PC-9 (cell line): ENCODE data around the gene PRKAG2. TPM values are rescaled to one million over a fixed set of nuclear protein-coding genes. Genes with fewer than 3 reads are reported as not detected.
A peak's percentile ranks its signal among the peaks of the same experiment; 100 is the strongest.

Experiments used
- BruUV-seq: library from RNA; stranded (reverse); fragments of 400-500 nt; replicated peaks from 2 replicates; lab custom pipeline; 2021; lab: Mats Ljungman, UMichigan
- CTCF ChIA-PET: fragments of 300-600 bp; sonication (Branson Sonifier 250); formaldehyde crosslinking; loops from one replicate; lab custom pipeline; 2022; ENCODE audit warnings: antibody characterized with exemption; lab: Charles Lee
- POLR2A ChIA-PET: fragments of 300-600 bp; sonication (Branson Sonifier 250); formaldehyde crosslinking; loops from one replicate; lab custom pipeline; 2022; ENCODE audit warnings: antibody characterized with exemption; ENCODE audit not compliant: unreplicated experiment; lab: Charles Lee
- DNase-seq, 2 experiments: peaks; one replicate each; pipeline versions ENCODE4 v3.0.0 to v3.0.0-alpha.2; 2015 to 2022; ENCODE audit warnings: mixed read lengths in 1 of 2
- H2AFZ ChIP-seq: fragments of 200-600 bp; sonication (generic); 2 replicates; pipeline ENCODE4 v1.8.1; 2017; ENCODE audit warnings: antibody characterized with exemption
- H3F3A ChIP-seq: fragments of 200-600 bp; sonication (generic); 2 replicates; pipeline ENCODE4 v1.8.1; 2017; ENCODE audit warnings: antibody characterized with exemption, mild to moderate bottlenecking, low read depth; ENCODE audit not compliant: insufficient read depth
- H3K27ac ChIP-seq: fragments of 200-600 bp; sonication (generic); 2 replicates; pipeline ENCODE4 v1.6.1; 2016; ENCODE audit warnings: mixed run types
- H3K27me3 ChIP-seq: fragments of 200-600 bp; sonication (generic); 2 replicates; pipeline ENCODE4 v1.6.1; 2016; ENCODE audit warnings: low read depth, mixed run types; ENCODE audit not compliant: insufficient read depth
- H3K36me3 ChIP-seq: fragments of 200-600 bp; sonication (generic); 2 replicates; pipeline ENCODE4 v1.6.1; 2016; ENCODE audit warnings: low read depth, mixed run types
- H3K4me1 ChIP-seq: fragments of 200-600 bp; sonication (generic); replicated peaks from 2 replicates; pipeline ENCODE4 v1.6.1; 2016; ENCODE audit warnings: mixed run types; ENCODE audit not compliant: insufficient read depth
- H3K4me2 ChIP-seq: fragments of 200-600 bp; sonication (generic); 2 replicates; pipeline ENCODE4 v1.6.1; 2017; ENCODE audit warnings: mixed run types
- H3K4me3 ChIP-seq: fragments of 200-600 bp; sonication (generic); 2 replicates; pipeline ENCODE4 v1.6.1; 2016; ENCODE audit warnings: mixed run types
- H3K79me2 ChIP-seq: fragments of 200-600 bp; sonication (generic); 2 replicates; pipeline ENCODE4 v1.6.1; 2017; ENCODE audit warnings: low read depth, mixed run types
- H3K9me2 ChIP-seq: fragments of 200-600 bp; sonication (generic); 2 replicates; pipeline ENCODE4 v1.8.1; 2017; ENCODE audit warnings: mild to moderate bottlenecking; ENCODE audit not compliant: insufficient read depth
- H3K9me3 ChIP-seq: fragments of 200-600 bp; sonication (generic); 2 replicates; pipeline ENCODE4 v1.8.1; 2016; ENCODE audit warnings: low read depth; ENCODE audit not compliant: insufficient read depth
- H4K20me1 ChIP-seq: fragments of 200-600 bp; sonication (generic); 2 replicates; pipeline ENCODE4 v1.8.1; 2017; ENCODE audit not compliant: insufficient read depth
- EZH2 ChIP-seq: fragments of 200-600 bp; sonication (generic); IDR thresholded peaks from 2 replicates; pipeline ENCODE4 v1.8.0; 2017; ENCODE audit warnings: antibody characterized with exemption, low read depth
- intact Hi-C: fragments of 100-400 bp; cut with micrococcal nuclease; formaldehyde crosslinking; loops from one replicate; pipeline ENCODE4 v1.10.0; 2022; ENCODE audit not compliant: unreplicated experiment
- total RNA-seq: library from RNA; stranded (reverse); gene quantifications from 2 replicates; pipeline ENCODE4 v1.2.3, GENCODE V29; 2021
- TF ChIP-seq, protein P1 (sequence below): fragments of 200-600 bp; sonication (generic); conservative IDR thresholded peaks from 2 replicates; pipeline ENCODE4 v1.6.1; 2017; ENCODE audit warnings: mixed run types, antibody characterized with exemption, mild to moderate bottlenecking, moderate library complexity

PRKAG2 gene
- total RNA-seq, 1 experiment from 2014 or later = 37.3 TPM

DNA sequence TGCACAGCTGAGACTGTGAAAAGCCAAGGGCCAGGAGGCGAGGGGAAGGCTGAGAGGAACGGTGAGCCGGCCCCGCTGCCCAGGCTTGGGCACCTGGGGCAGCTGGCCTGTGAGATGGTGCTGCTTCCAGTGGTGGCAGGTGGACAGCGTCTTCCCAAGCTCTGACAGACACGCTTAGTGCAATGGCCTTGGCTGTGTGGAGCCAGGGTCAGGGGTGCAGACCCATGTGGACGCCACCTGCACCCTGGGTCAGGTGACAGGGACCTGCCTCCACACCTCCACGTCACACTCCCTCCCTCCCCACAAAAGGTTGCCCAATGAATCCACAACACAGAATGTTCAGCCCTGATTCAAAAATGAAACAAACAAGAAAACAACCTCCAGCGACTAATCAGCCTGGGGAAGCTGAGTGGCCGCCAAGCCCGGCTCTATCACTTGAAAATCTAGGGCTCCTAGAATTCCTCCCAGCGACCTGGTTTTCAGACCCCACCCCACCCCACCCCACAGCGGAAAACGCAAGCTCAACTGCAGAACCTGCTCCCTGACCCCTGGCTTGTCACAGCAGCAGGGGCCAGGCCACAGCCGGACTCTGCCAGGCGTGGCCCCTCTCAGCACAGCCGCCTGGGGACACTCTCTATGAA is 54.3 kb downstream of the PRKAG2 start:
- no peak overlapping the region for H3K27ac ChIP-seq
- H3K4me1 ChIP-seq = peaks cover 24% of the 10 kb centered on the region
- no peaks in the 10 kb centered on the region for H3K79me2 ChIP-seq
- BruUV-seq = no TSS peak
- no peak overlapping the region for H2AFZ ChIP-seq
- intact Hi-C loops = no loop called here
- H3K9me3 ChIP-seq = no peaks in the 10 kb centered on the region
- H3K4me3 ChIP-seq = no peak overlapping the region
- no peaks in the 10 kb centered on the region for H3K9me2 ChIP-seq
- ChIA-PET CTCF (no interaction called here), POLR2A (no interaction called here)
- DNase-seq = peak in 1 of 2 experiments; percentile 33
- H4K20me1 ChIP-seq = no peaks in the 10 kb centered on the region
- TF ChIP-seq, protein P1, sequence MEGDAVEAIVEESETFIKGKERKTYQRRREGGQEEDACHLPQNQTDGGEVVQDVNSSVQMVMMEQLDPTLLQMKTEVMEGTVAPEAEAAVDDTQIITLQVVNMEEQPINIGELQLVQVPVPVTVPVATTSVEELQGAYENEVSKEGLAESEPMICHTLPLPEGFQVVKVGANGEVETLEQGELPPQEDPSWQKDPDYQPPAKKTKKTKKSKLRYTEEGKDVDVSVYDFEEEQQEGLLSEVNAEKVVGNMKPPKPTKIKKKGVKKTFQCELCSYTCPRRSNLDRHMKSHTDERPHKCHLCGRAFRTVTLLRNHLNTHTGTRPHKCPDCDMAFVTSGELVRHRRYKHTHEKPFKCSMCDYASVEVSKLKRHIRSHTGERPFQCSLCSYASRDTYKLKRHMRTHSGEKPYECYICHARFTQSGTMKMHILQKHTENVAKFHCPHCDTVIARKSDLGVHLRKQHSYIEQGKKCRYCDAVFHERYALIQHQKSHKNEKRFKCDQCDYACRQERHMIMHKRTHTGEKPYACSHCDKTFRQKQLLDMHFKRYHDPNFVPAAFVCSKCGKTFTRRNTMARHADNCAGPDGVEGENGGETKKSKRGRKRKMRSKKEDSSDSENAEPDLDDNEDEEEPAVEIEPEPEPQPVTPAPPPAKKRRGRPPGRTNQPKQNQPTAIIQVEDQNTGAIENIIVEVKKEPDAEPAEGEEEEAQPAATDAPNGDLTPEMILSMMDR = no peak
- no peak for TF ChIP-seq EZH2
- no peaks in the 10 kb centered on the region for H3K36me3 ChIP-seq
- 0 out of 2 replicates have a peak, but pooled peaks cover 8% of the 10 kb centered on the region for H3K27me3 ChIP-seq
- peaks cover 20% of the 10 kb centered on the region for H3F3A ChIP-seq
- peak overlapping the region; percentile 41 for H3K4me2 ChIP-seq

DNA sequence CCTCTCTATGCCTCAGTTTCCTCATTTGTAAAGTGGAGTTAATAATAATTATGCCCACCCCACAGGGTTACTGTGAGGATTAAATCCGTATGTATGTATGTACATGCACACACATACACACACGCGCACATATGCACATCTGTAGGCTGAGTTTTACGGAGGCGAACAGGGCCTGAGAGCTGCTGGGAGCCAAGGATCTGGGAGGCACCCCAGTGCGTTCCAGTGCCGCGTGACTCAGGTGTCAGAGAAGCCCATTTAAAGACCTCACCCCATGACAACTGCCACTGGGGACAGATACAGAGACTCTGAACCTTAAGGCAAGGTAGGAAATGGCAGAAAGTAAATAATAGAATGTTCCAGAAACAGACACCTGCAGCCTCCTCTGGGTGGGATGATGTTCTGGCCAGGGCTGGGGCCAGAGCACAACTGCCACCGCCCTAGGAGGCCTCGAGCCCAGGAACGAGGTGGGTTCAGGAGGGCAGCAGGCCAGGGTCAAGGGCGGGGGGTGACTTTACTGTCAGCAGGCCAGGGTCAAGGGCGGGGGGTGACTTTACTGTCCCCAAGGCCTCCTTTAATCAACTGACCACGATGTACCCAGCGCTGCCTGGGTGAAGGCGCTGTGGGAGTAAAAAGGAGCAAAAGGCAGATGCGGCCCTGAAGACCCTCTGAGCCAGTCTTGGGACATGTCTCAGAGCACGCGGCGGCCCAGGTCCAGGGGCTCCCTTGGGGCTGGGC is 54.9 kb downstream of the PRKAG2 start:
- BruUV-seq = no TSS peak
- Histone ChIP-seq H3K9me2 (no peaks in the 10 kb centered on the region), H4K20me1 (no peaks in the 10 kb centered on the region), H3K4me3 (no peak overlapping the region), H3K27me3 (0 out of 2 replicates have a peak, but pooled peaks cover 7% of the 10 kb centered on the region), H3K4me1 (peaks cover 24% of the 10 kb centered on the region), H3K4me2 (no peak overlapping the region), H3K27ac (no peak overlapping the region), H2AFZ (no peak overlapping the region), H3K79me2 (no peaks in the 10 kb centered on the region), H3F3A (peaks cover 20% of the 10 kb centered on the region), H3K9me3 (no peaks in the 10 kb centered on the region), H3K36me3 (no peaks in the 10 kb centered on the region)
- TF ChIP-seq, protein P1 = no peak
- no peak for TF ChIP-seq EZH2
- intact Hi-C loops = no loop called here
- ChIA-PET POLR2A (no interaction called here), CTCF (interaction anchor here (0.6 kb wide), 1 partner anchor 29 kb away, joined by 3 read pairs; no protein-coding TSS in a partner anchor)
- no peak for DNase-seq

DNA sequence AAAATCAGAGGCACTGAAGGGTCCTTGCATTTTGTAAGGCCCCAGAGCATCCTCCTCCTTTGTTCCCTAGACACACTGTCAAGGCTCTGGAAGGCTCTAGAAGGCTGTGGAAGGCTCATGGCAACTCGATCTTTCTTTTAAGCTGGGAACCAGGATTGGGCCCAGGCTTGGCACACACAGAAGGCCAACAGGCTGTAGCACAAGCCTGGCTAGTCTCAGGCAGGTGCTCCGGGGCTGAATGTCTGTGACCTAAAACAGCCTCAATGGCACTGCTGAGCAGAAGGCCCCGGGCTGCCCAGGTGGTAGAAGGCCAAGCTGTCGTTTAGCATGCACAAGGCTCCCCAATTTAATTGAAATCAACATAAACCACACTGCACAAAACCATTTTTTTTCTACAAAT is 55.7 kb downstream of the PRKAG2 start:
- Histone ChIP-seq H3K9me2 (no peaks in the 10 kb centered on the region), H3K4me3 (no peak overlapping the region), H3K4me2 (no peak overlapping the region), H2AFZ (no peak overlapping the region), H3K9me3 (no peaks in the 10 kb centered on the region), H3F3A (peaks cover 20% of the 10 kb centered on the region), H3K4me1 (peaks cover 24% of the 10 kb centered on the region), H3K27me3 (0 out of 2 replicates have a peak, but pooled peaks cover 3% of the 10 kb centered on the region), H3K27ac (no peak overlapping the region), H3K79me2 (no peaks in the 10 kb centered on the region), H3K36me3 (no peaks in the 10 kb centered on the region), H4K20me1 (no peaks in the 10 kb centered on the region)
- DNase-seq = no peak
- ChIA-PET CTCF (interaction anchor here (0.6 kb wide), 1 partner anchor 30 kb away, joined by 3 read pairs; no protein-coding TSS in a partner anchor), POLR2A (no interaction called here)
- no peak for TF ChIP-seq EZH2
- TF ChIP-seq, protein P1 = no peak
- intact Hi-C loops = no loop called here
- no TSS peak for BruUV-seq
